Measurements from ENCODE around the gene DOCK2. TPM values are rescaled to one million over a fixed set of nuclear protein-coding genes. Genes with fewer than 3 reads are reported as not detected.

DOCK2 gene
- total RNA-seq, 4 donors from 2014 or later = 2.0 to 17.4 (median 7.5) TPM

- H3K9me3 ChIP-seq = no peaks in the 10 kb centered on the region
- no peaks in the 10 kb centered on the region for H3K4me1 ChIP-seq
- no peak for DNase-seq
- H3K27ac ChIP-seq = no peak overlapping the region
- no peaks in the 10 kb centered on the region for H3K36me3 ChIP-seq
- H3K4me3 ChIP-seq = no peak overlapping the region
- no peaks in the 10 kb centered on the region for H3K27me3 ChIP-seq
- no peak for TF ChIP-seq POLR2A (IDR thresholded peaks at IDR 0.05)
- TF ChIP-seq, protein P1, sequence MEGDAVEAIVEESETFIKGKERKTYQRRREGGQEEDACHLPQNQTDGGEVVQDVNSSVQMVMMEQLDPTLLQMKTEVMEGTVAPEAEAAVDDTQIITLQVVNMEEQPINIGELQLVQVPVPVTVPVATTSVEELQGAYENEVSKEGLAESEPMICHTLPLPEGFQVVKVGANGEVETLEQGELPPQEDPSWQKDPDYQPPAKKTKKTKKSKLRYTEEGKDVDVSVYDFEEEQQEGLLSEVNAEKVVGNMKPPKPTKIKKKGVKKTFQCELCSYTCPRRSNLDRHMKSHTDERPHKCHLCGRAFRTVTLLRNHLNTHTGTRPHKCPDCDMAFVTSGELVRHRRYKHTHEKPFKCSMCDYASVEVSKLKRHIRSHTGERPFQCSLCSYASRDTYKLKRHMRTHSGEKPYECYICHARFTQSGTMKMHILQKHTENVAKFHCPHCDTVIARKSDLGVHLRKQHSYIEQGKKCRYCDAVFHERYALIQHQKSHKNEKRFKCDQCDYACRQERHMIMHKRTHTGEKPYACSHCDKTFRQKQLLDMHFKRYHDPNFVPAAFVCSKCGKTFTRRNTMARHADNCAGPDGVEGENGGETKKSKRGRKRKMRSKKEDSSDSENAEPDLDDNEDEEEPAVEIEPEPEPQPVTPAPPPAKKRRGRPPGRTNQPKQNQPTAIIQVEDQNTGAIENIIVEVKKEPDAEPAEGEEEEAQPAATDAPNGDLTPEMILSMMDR (IDR thresholded peaks at IDR 0.05) = no peak
- intact Hi-C loops (cut with DNase I; ENCODE audit: low total_unique reads) = no loop called here
Measured at GRCh38 chr5:170103447-170103846, 466.4 kb downstream of the DOCK2 start.

- Histone ChIP-seq H3K27ac (no peak overlapping the region), H3K4me3 (no peak overlapping the region), H3K4me1 (no peaks in the 10 kb centered on the region), H3K36me3 (no peaks in the 10 kb centered on the region), H3K9me3 (no peaks in the 10 kb centered on the region), H3K27me3 (no peaks in the 10 kb centered on the region)
- DNase-seq = no peak
- no peak for TF ChIP-seq POLR2A (IDR thresholded peaks at IDR 0.05)
- TF ChIP-seq, protein P1 (IDR thresholded peaks at IDR 0.05) = no peak
- intact Hi-C loops (cut with DNase I; ENCODE audit: low total_unique reads) = no loop called here
Measured at GRCh38 chr5:170104299-170104698, 467.2 kb downstream of the DOCK2 start.

- no peaks in the 10 kb centered on the region for H3K27me3 ChIP-seq
- H3K9me3 ChIP-seq = no peaks in the 10 kb centered on the region
- no peak overlapping the region for H3K27ac ChIP-seq
- intact Hi-C loops (cut with DNase I; ENCODE audit: low total_unique reads) = no loop called here
- TF ChIP-seq, protein P1 (IDR thresholded peaks at IDR 0.05) = no peak
- no peak for TF ChIP-seq POLR2A (IDR thresholded peaks at IDR 0.05)
- no peak for DNase-seq
- H3K36me3 ChIP-seq = no peaks in the 10 kb centered on the region
- no peaks in the 10 kb centered on the region for H3K4me1 ChIP-seq
- H3K4me3 ChIP-seq = no peak overlapping the region
Measured at GRCh38 chr5:170104710-170105109, 467.6 kb downstream of the DOCK2 start.

DNA sequence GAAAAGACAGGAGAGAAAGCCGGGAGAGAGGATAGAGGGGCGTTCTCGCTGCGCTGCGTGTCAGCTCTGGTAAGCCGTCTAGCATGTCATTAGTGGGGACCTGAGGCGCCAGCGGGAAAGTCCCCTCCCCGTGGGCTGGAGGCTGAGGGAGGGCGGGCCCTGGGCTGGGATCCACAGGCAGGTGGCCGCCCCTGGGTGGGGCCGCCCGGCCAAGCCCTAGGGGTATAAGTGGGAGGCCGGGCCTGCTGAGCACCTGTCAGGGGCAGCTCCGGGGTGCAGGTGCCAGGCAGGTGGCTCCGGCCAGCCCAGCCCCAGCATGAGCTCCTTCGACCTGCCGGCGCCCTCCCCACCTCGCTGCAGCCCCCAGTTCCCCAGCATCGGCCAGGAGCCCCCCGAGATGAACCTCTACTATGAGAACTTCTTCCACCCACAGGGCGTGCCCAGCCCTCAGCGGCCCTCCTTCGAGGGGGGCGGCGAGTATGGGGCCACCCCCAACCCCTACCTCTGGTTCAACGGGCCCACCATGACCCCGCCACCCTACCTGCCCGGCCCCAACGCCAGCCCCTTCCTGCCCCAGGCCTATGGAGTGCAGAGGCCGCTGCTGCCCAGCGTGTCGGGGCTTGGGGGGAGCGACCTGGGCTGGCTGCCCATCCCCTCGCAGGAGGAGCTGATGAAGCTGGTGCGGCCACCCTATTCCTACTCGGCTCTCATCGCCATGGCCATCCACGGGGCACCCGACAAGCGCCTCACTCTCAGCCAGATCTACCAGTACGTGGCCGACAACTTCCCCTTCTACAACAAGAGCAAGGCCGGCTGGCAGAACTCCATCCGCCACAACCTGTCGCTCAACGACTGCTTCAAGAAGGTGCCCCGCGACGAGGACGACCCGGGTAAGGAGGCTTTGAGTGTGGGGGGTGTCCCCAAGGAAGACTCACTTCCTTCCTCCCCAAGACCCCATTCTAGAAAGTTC lies 468.9 kb downstream of the DOCK2 start, which contains the start of gene FOXI1:
FOXI1 (plus strand) TSS at position 256 of the 970 bp plus-strand sequence; CDS start at position 317, 61 bp downstream.
- no peak for DNase-seq
- Histone ChIP-seq H3K27me3 (no peaks in the 10 kb centered on the region), H3K27ac (no peak within 1 kb of the TSS), H3K4me3 (no peak within 1 kb of the TSS), H3K9me3 (no peaks in the 10 kb centered on the region), H3K4me1 (no peaks in the 10 kb centered on the region), H3K36me3 (no peaks in the 10 kb centered on the region)
- intact Hi-C loops (cut with DNase I; ENCODE audit: low total_unique reads) = no loop called here
- TF ChIP-seq, protein P1 (IDR thresholded peaks at IDR 0.05) = no peak
- TF ChIP-seq POLR2A (IDR thresholded peaks at IDR 0.05) = no peak

DNA sequence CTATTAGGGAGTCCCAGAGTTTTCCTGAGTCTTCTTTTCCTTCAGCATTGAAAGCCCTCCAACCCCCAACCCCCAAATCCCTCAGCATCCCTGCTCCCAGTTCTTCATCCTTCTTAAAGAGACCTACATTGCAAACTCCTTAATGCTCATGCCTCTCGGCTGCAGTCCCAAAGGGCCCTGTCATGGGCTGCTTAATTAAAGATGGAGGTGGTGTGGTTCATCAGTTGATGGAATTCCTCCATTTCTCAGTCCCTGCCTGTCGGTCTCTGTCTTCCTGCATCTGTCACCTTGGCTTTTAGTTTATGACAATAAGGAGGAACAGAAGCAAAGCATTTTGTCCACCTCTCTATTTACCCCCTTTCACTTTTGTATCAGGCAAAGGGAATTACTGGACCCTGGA lies 470.6 kb downstream of the DOCK2 start:
- intact Hi-C loops (cut with DNase I; ENCODE audit: low total_unique reads) = no loop called here
- no peaks in the 10 kb centered on the region for H3K4me1 ChIP-seq
- H3K4me3 ChIP-seq = no peak overlapping the region
- TF ChIP-seq POLR2A (IDR thresholded peaks at IDR 0.05) = no peak
- TF ChIP-seq, protein P1 (IDR thresholded peaks at IDR 0.05) = no peak
- no peak overlapping the region for H3K27ac ChIP-seq
- H3K9me3 ChIP-seq = no peaks in the 10 kb centered on the region
- no peaks in the 10 kb centered on the region for H3K27me3 ChIP-seq
- H3K36me3 ChIP-seq = no peaks in the 10 kb centered on the region
- DNase-seq = no peak

Data from uterus (tissue), 4 donors.